Activated naive CD4-positive, alpha-beta T cell treated with anti-CD3 and anti-CD28 coated beads, Interleukin-2, amount 50 U/mL, for 72 hours (primary cell): ENCODE measurements around the gene MRNIP. TPM values are rescaled to one million over a fixed set of nuclear protein-coding genes. Genes with fewer than 3 reads are reported as not detected.

Source experiments
- ATAC-seq, 2 donors: fragments of 150-1000 bp; cut with Tn5 transposase; 2 replicates each; pipeline ENCODE4 v1.10.0; 2021; ENCODE audit warnings: mild to moderate bottlenecking in 2 of 2, moderate library complexity in 2 of 2
- DNase-seq, 2 donors: peaks; one replicate each; pipeline ENCODE4 v3.0.0; 2021 to 2022; ENCODE audit warnings: low spot score in 2 of 2
- H3K27ac Mint-ChIP-seq, 2 donors: one replicate each; pipeline ENCODE4 v1.8.0; 2022; ENCODE audit warnings: mild to moderate bottlenecking in 2 of 2, mixed read lengths in 2 of 2
- H3K36me3 Mint-ChIP-seq, 2 donors: one replicate each; pipeline ENCODE4 v1.8.0; 2022; ENCODE audit warnings: mixed read lengths in 2 of 2
- H3K9me3 Mint-ChIP-seq, 2 donors: one replicate each; pipeline ENCODE4 v1.8.0; 2022; ENCODE audit warnings: mixed read lengths in 2 of 2
- total RNA-seq, 2 donors: library from RNA; stranded (reverse); gene quantifications; one replicate each; pipeline ENCODE4 v1.2.3, GENCODE V29; 2022

The MRNIP gene
- total RNA-seq, 2 donors from 2014 or later: 15.0 to 25.1 TPM

DNA sequence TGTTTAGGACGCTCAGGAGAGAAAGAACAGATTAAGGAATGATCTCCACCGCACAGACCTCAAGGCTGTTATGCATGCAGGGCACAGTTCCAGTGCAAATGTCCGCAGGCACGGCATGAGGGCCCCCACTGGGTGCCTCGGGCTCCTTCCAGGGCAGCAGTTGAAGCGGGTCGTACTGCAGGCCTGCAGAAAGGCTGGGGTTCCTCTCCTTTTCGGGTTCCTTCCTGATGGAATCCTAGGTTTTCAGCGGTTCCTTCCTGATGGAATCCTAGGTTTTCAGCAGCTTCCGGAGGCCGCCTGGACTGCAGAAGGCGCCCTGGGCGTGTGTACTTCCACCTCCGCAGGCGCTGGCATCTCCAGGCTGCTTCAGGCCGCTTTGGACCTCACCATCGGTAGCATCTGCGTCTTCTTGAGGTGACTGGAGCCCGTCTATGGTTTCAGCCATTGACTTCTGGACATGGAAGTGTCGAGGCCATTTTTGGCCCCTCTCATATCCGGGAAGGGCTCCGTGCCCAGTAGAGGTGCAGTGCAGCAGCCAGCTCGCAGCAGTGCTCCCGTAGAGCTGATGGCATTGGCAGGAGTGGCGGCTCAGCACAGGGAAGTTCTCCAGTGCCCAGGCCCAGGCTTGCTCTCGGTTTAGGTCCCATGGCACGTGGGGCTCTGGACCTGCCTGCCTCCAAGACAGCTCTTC lies 46.3 kb downstream of the MRNIP start:
- DNase-seq: no peak
- H3K27ac Mint-ChIP-seq: no peak overlapping the region
- ATAC-seq: no peak
- H3K36me3 Mint-ChIP-seq: peaks cover 9 to 12% of the 10 kb centered on the region in 2 donors
- H3K9me3 Mint-ChIP-seq: no peaks in the 10 kb centered on the region

DNA sequence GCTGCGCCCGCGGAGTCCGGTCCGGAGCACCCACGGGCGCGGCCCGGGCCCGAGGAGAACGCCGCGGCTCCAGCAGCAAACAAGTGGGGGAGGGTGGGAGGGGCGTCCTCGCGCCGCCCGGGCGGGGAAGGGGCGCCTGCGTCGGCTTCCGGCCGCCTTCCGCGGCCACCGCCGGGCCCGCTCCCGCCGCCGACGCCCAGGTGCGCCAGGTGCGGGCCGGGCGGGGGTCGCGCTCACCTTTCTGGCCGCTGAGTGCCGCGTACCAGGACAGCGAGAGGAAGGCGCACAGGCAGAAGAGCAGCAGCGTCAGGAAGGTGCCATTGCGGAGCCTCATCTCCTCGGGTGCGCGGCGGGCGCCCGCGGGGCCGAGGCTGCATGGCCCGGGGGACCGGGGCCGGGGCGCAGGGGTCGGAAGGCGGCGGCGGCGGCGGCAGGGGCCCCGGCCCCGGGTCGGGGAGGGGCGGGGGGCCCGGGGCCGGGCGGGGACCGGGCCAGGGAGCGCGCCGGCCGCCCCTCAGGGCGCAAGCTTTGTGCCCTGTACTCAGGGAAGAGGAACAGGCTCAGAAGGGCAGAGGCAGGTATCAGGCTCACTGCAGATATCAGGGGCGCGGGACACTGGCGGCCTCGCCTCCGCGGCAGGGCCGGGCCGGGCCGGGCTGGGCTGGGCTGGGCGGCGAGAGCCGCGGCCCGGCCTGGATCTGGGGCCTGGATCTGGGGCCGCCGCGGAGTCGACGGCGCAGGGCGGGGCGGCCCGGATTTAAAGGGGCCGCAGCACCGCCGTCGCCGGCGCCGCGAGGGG lies 52.2 kb downstream of the MRNIP start, which contains the start of gene MGAT4B:
MGAT4B (minus strand) TSS at position 617 of the 799 bp plus-strand sequence; CDS start at position 334, 283 bp downstream.
- Mint-ChIP-seq H3K9me3 (no peaks in the 10 kb centered on the region), H3K36me3 (peaks cover under 1 to 6% of the 10 kb centered on the region in 2 donors), H3K27ac (no peak within 1 kb of the TSS)
- ATAC-seq (peak; percentile 50 to 72), DNase-seq (peak in 1 of 2 donors; percentile 70)

GRCh38 chr5:179805529-179806249 lies 52.9 kb downstream of the MRNIP start:
- Mint-ChIP-seq H3K27ac (peak overlapping the region; percentile 79 to 98), H3K9me3 (no peaks in the 10 kb centered on the region), H3K36me3 (peaks cover 0 to 6% of the 10 kb centered on the region in 2 donors)
- ATAC-seq: peak; percentile 16 to 35
- DNase-seq: no peak

- peaks cover 0 to 6% of the 10 kb centered on the region in 2 donors for H3K36me3 Mint-ChIP-seq
- H3K27ac Mint-ChIP-seq: peak overlapping the region; percentile 79 to 98
- no peak for DNase-seq
- H3K9me3 Mint-ChIP-seq: no peaks in the 10 kb centered on the region
- ATAC-seq: no peak
Observed at GRCh38 chr5:179805070-179805528, 53.5 kb downstream of the MRNIP start.

DNA sequence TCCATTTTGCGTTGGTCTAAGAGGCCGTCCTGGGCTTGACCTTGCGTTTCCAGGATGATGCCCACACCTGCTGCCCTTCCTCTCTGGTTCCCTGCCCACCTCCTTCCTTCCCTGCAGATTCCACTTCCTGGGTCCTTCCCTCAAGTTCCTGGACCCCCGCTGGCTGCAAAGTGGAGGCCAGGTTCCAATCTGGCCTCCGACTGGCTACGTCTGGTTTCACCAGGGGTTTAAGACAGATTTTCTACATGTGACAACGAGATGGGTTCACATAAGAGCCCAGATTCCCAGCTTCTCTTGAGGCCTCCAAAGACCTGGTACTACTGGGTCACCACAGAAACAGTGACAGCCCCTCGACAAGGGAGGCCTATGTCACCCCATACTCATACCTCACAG lies 54.1 kb downstream of the MRNIP start:
- Mint-ChIP-seq H3K36me3 (peaks cover 0 to 6% of the 10 kb centered on the region in 2 donors), H3K9me3 (no peaks in the 10 kb centered on the region), H3K27ac (peak overlapping the region; percentile 29 to 79)
- DNase-seq: no peak
- no peak for ATAC-seq

DNA sequence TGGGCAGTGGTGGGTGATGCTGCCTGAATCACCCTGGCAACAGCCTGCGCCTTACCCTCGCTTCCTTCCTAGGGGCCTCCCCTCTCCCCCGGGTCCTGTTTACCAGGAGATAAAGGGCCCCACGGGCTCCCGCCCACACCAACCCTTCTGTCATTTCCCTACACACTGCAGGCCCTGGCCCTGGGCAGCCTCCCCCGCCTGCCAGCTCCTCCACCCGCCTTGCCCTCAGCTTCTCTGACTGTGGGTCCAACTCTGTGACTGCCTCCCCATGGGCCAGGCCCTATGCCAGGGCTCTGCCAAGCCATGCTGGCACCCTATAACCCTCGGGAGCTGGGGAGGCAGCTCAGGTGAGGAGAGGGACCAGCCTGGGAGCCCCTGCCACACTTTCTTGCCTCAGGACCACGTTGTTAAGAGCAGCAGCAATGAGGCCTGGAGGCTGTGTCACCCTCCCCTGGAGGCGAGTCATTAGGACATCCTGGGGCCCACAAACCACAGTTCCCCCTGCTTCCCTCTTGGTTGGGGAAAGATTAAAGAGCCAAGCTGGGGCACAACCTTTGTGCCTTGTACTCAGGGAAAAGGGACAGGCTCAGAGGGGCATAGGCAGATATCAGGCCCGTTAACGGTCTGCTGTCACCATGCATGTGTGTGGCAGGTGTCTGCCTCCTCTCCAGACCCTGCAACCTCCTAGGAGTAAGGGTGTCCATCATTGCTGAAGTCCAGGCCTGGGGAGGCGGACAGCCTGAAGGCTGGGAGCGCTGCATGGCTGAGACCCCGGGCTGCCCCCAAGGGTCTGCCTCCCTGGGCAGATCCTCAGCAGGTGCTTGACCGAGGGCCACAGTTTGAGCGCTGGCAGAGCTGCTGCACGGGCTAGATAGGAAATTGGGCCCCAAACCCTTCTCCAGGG lies 54.7 kb downstream of the MRNIP start:
- ATAC-seq (peak; percentile 57 to 74), DNase-seq (peak; percentile 60 to 81)
- no peaks in the 10 kb centered on the region for H3K9me3 Mint-ChIP-seq
- peaks cover 0 to 6% of the 10 kb centered on the region in 2 donors for H3K36me3 Mint-ChIP-seq
- H3K27ac Mint-ChIP-seq: peak overlapping the region; percentile 57 to 74

GRCh38 chr5:179802950-179803562 lies 55.6 kb downstream of the MRNIP start:
- Mint-ChIP-seq H3K36me3 (peaks cover 0 to 6% of the 10 kb centered on the region in 2 donors), H3K27ac (peak overlapping the region in 1 of 2 donors; percentile 74), H3K9me3 (no peaks in the 10 kb centered on the region)
- ATAC-seq: no peak
- DNase-seq: no peak

- ATAC-seq (no peak), DNase-seq (no peak)
- H3K27ac Mint-ChIP-seq: no peak overlapping the region
- no peaks in the 10 kb centered on the region for H3K9me3 Mint-ChIP-seq
- H3K36me3 Mint-ChIP-seq: peaks cover 0 to 6% of the 10 kb centered on the region in 2 donors
Observed at GRCh38 chr5:179802207-179802883, 56.3 kb downstream of the MRNIP start.

DNA sequence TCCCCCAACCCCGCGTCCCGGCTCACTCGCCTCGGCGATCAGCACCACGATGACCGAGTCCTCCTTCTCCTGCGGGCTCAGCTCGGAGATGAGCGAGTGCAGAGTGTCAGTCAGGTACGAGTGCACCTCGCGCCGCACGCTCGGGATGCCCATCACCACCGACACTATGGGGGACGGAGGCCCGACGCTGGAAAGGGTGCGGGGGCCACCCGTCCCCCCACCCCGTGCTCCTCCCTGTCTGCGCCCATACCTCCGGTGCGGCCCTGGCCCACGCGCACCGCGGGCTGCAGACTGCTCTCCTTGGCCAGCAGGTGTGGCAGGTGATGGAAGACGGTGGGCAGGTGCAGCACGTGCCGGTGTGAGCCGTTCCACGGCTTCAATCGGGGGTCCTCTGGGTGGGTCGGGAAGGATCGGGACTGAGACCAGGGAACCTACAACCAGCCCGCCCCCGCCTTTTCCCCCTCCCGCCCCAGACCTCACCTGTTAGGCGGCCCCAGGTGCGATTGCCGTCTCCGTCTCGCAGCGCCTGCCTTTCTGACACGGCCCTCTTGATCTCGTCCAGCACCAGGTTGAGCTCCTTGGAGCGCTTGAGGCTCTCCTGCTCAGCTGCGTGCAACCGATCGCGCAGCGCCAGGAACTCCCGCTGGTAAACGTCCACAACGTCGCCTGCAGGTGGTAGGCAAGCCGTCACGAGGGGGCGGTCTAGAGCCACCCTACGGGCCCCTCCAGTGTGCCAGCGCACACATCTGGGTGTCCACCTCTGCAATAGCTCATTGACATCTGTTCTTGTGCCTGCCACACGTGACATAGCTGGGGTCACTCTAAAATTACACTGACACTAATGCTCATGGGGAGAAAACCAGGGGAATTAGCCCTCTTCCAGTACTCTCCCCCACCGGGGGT lies 57.1 kb downstream of the MRNIP start:
- no peak overlapping the region for H3K27ac Mint-ChIP-seq
- H3K9me3 Mint-ChIP-seq: no peaks in the 10 kb centered on the region
- ATAC-seq (peak; percentile 42 to 52), DNase-seq (peak; percentile 79 to 88)
- peaks cover 0 to 6% of the 10 kb centered on the region in 2 donors for H3K36me3 Mint-ChIP-seq

- DNase-seq: no peak
- no peak overlapping the region for H3K27ac Mint-ChIP-seq
- H3K36me3 Mint-ChIP-seq: peaks cover 0 to 6% of the 10 kb centered on the region in 2 donors
- H3K9me3 Mint-ChIP-seq: no peaks in the 10 kb centered on the region
- no peak for ATAC-seq
Observed at GRCh38 chr5:179800696-179801201, 57.9 kb downstream of the MRNIP start.

GRCh38 chr5:179800071-179800695 lies 58.4 kb downstream of the MRNIP start:
- no peaks in the 10 kb centered on the region for H3K9me3 Mint-ChIP-seq
- ATAC-seq: no peak
- DNase-seq: no peak
- no peak overlapping the region for H3K27ac Mint-ChIP-seq
- peaks cover 0 to 6% of the 10 kb centered on the region in 2 donors for H3K36me3 Mint-ChIP-seq

DNA sequence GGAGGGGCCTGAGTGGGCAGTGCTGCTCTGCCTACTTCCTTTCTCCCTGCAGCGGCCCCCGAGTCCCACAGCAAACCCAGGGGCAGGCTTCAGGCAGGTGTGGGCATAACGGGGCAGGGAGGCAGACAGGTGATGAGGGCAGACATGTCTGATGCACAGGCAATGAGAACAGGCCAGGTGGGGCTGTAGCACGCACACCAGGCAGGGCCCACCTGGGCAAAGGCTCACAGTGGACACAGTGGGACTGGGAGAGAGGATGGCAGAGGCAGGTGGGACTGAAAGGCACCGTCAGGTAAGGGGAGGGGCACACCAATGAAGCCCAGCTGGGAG lies 59.0 kb downstream of the MRNIP start:
- no peak for ATAC-seq
- H3K27ac Mint-ChIP-seq: peak overlapping the region in 1 of 2 donors; percentile 53

DNA sequence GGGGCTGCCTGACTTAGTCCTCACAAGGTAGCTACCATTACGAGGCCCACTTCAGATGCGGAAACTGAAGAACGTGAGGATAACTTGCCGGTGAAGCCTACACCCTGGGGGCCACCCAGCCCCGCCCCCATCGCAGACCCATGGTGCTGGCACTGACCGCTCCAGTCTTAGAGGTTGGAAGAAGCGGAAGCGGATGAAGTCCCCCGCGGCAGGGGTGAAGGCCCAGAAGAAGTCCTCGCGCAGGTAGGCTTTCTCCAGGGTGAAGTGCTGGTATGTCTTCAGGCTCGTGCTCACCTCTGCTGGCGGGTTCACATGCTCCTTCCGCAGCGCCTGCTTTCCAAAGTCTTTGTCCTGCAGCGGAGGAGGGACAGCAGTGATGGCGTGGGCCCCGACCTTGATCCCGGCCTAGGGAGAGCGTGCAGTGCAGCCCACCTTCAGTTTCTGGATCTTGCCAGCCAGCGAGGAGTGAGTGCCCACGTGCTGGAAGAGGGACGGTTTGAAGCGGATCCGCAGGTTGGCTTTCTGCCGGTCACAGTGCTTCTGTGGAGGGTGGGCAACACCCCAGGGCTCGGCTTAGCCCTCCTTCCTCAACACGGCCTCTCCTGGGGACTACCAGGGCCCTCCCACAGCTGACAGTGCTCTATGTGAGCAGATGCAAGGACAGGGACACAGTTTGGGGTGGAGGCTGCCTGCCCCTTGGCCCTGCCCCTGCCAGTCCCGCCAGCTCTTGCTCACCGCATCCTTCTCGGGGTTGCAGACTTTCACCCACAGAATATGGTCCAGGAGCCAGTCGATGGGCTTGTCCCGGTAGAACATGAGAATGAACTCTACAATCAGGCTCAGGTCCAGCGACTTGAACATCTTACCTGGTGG lies 59.6 kb downstream of the MRNIP start:
- ATAC-seq: no peak
- DNase-seq: peak in 1 of 2 donors; percentile 54
- H3K36me3 Mint-ChIP-seq: peaks cover 0 to 6% of the 10 kb centered on the region in 2 donors
- H3K9me3 Mint-ChIP-seq: no peaks in the 10 kb centered on the region
- H3K27ac Mint-ChIP-seq: peak overlapping the region in 1 of 2 donors; percentile 53

More for the DNA sequence above, 59.0 kb downstream of the MRNIP start:
- Mint-ChIP-seq H3K36me3 (peaks cover 0 to 6% of the 10 kb centered on the region in 2 donors), H3K9me3 (no peaks in the 10 kb centered on the region)
- no peak for DNase-seq
